ENCODE measurements around the gene GRAMD1A.
"Not testable (repeated sequence)": the region's sequence is repeated elsewhere in the genome, so short reads cannot be mapped to it uniquely, and the experiment has no call there.

The GRAMD1A gene

GRCh38 chr19:35006342-35006998 is 6.3 kb downstream of the GRAMD1A start:
- Histone ChIP-seq H3K79me2 (ENCODE audit: control insufficient read depth, low read length) (peaks cover 57% of the 10 kb centered on the region), H3K4me2 (ENCODE audit: low read length) (no peak overlapping the region), H3K9me2 (replicated peaks; ENCODE audit: control insufficient read depth, low read length) (no peaks in the 10 kb centered on the region), H3K9me3 (ENCODE audit: control insufficient read depth, insufficient read depth, low read length) (no peaks in the 10 kb centered on the region), H3F3A (ENCODE audit: control insufficient read depth, insufficient read depth) (0 out of 2 replicates have a peak, but pooled peaks cover 4% of the 10 kb centered on the region), H3K4me1 (ENCODE audit: control insufficient read depth, low read length) (peaks cover 25% of the 10 kb centered on the region), H3K27me3 (ENCODE audit: control insufficient read depth, low read length) (no peaks in the 10 kb centered on the region), H3K36me3 (ENCODE audit: control insufficient read depth, low read length) (peaks cover 77% of the 10 kb centered on the region), H4K20me1 (ENCODE audit: control insufficient read depth, insufficient read depth, low read depth, low read length) (peaks cover 26% of the 10 kb centered on the region), H3K27ac (ENCODE audit: low read depth, low read length) (no peak overlapping the region), H3K4me3 (ENCODE audit: low read length) (no peak overlapping the region)
- TF ChIP-seq EZH2phosphoT487 (IDR thresholded peaks at IDR 0.05; ENCODE audit: borderline replicate concordance, low read length) (no peak), CTCF (IDR thresholded peaks at IDR 0.05; ENCODE audit: low read depth, low read length, poor library complexity, severe bottlenecking) (no peak)

GRCh38 chr19:35006999-35007365 is 6.9 kb downstream of the GRAMD1A start:
- Histone ChIP-seq H3K4me1 (ENCODE audit: control insufficient read depth, low read length) (peaks cover 20% of the 10 kb centered on the region), H3K27me3 (ENCODE audit: control insufficient read depth, low read length) (no peaks in the 10 kb centered on the region), H3K4me2 (ENCODE audit: low read length) (no peak overlapping the region), H3K27ac (ENCODE audit: low read depth, low read length) (no peak overlapping the region), H3F3A (ENCODE audit: control insufficient read depth, insufficient read depth) (0 out of 2 replicates have a peak, but pooled peaks cover 3% of the 10 kb centered on the region), H4K20me1 (ENCODE audit: control insufficient read depth, insufficient read depth, low read depth, low read length) (peaks cover 25% of the 10 kb centered on the region), H3K79me2 (ENCODE audit: control insufficient read depth, low read length) (peaks cover 52% of the 10 kb centered on the region), H3K9me3 (ENCODE audit: control insufficient read depth, insufficient read depth, low read length) (no peaks in the 10 kb centered on the region), H3K36me3 (ENCODE audit: control insufficient read depth, low read length) (peaks cover 77% of the 10 kb centered on the region), H3K9me2 (replicated peaks; ENCODE audit: control insufficient read depth, low read length) (no peaks in the 10 kb centered on the region), H3K4me3 (ENCODE audit: low read length) (no peak overlapping the region)
- TF ChIP-seq EZH2phosphoT487 (IDR thresholded peaks at IDR 0.05; ENCODE audit: borderline replicate concordance, low read length) = no peak
- TF ChIP-seq CTCF (IDR thresholded peaks at IDR 0.05; ENCODE audit: low read depth, low read length, poor library complexity, severe bottlenecking) = no peak

GRCh38 chr19:35007427-35007826 is 7.3 kb downstream of the GRAMD1A start:
- H3K4me3 ChIP-seq (ENCODE audit: low read length); H3K9me3 ChIP-seq (ENCODE audit: control insufficient read depth, insufficient read depth, low read length); H3K9me2 ChIP-seq (replicated peaks; ENCODE audit: control insufficient read depth, low read length); H3K4me2 ChIP-seq (ENCODE audit: low read length); H3K27ac ChIP-seq (ENCODE audit: low read depth, low read length); H3F3A ChIP-seq (ENCODE audit: control insufficient read depth, insufficient read depth); H3K27me3 ChIP-seq (ENCODE audit: control insufficient read depth, low read length): not testable (repeated sequence)
- peaks cover 47% of the 10 kb centered on the region for H3K79me2 ChIP-seq (ENCODE audit: control insufficient read depth, low read length)
- peaks cover 77% of the 10 kb centered on the region for H3K36me3 ChIP-seq (ENCODE audit: control insufficient read depth, low read length)
- H4K20me1 ChIP-seq (ENCODE audit: control insufficient read depth, insufficient read depth, low read depth, low read length) = peaks cover 22% of the 10 kb centered on the region
- peaks cover 19% of the 10 kb centered on the region for H3K4me1 ChIP-seq (ENCODE audit: control insufficient read depth, low read length)

- Histone ChIP-seq H4K20me1 (ENCODE audit: control insufficient read depth, insufficient read depth, low read depth, low read length) (peaks cover 10% of the 10 kb centered on the region), H3K4me1 (ENCODE audit: control insufficient read depth, low read length) (peaks cover 8% of the 10 kb centered on the region)
Measured at GRCh38 chr19:35008891-35009341, 8.8 kb downstream of the GRAMD1A start.

More at GRCh38 chr19:35008891-35009341, 8.8 kb downstream of the GRAMD1A start:
- Histone ChIP-seq H3F3A (ENCODE audit: control insufficient read depth, insufficient read depth) (no peaks in the 10 kb centered on the region), H3K36me3 (ENCODE audit: control insufficient read depth, low read length) (peaks cover 79% of the 10 kb centered on the region), H3K4me2 (ENCODE audit: low read length) (no peak overlapping the region), H3K27me3 (ENCODE audit: control insufficient read depth, low read length) (no peaks in the 10 kb centered on the region), H3K4me3 (ENCODE audit: low read length) (no peak overlapping the region), H3K27ac (ENCODE audit: low read depth, low read length) (no peak overlapping the region), H3K9me2 (replicated peaks; ENCODE audit: control insufficient read depth, low read length) (no peaks in the 10 kb centered on the region), H3K79me2 (ENCODE audit: control insufficient read depth, low read length) (peaks cover 33% of the 10 kb centered on the region), H3K9me3 (ENCODE audit: control insufficient read depth, insufficient read depth, low read length) (no peaks in the 10 kb centered on the region)
- TF ChIP-seq CTCF (IDR thresholded peaks at IDR 0.05; ENCODE audit: low read depth, low read length, poor library complexity, severe bottlenecking) (no peak), EZH2phosphoT487 (IDR thresholded peaks at IDR 0.05; ENCODE audit: borderline replicate concordance, low read length) (no peak)
